OCI-LY1 (cell line): ENCODE measurements around the gene QPCT.

Experiments
- H2AFZ ChIP-seq: fragments of 200-600 bp; sonication (generic), shearing (Covaris generic); 2 replicates; pipeline ENCODE4 v1.6.0; 2014; ENCODE audit warnings: antibody characterized with exemption, mild to moderate bottlenecking, low read length
- H3F3A ChIP-seq: fragments of 200-600 bp; sonication (generic), shearing (Covaris generic); 2 replicates; pipeline ENCODE4 v1.6.0; 2014; ENCODE audit warnings: mild to moderate bottlenecking, antibody characterized with exemption, low read length, moderate library complexity; ENCODE audit not compliant: insufficient read depth
- H3K27ac ChIP-seq: fragments of 200-600 bp; sonication (generic); 2 replicates; pipeline ENCODE4 v1.5.1; 2014; ENCODE audit warnings: low read length, mixed run types, mild to moderate bottlenecking, low read depth; ENCODE audit not compliant: poor library complexity, severe bottlenecking
- H3K27me3 ChIP-seq: fragments of 200-600 bp; sonication (generic); 2 replicates; pipeline ENCODE4 v1.6.0; 2014; ENCODE audit warnings: antibody characterized with exemption, mild to moderate bottlenecking, low read length, moderate library complexity; ENCODE audit not compliant: insufficient read depth
- H3K36me3 ChIP-seq: fragments of 200-600 bp; sonication (generic); 2 replicates; pipeline ENCODE4 v1.6.1; 2014; ENCODE audit warnings: mild to moderate bottlenecking, antibody characterized with exemption, low read length, moderate library complexity, mixed read lengths; ENCODE audit not compliant: insufficient read depth
- H3K4me1 ChIP-seq: fragments of 200-600 bp; sonication (generic); 2 replicates; pipeline ENCODE4 v1.5.1; 2014; ENCODE audit warnings: mild to moderate bottlenecking, low read length, moderate library complexity; ENCODE audit not compliant: insufficient read depth, severe bottlenecking
- H3K4me2 ChIP-seq: fragments of 200-600 bp; sonication (generic), shearing (Covaris generic); 2 replicates; pipeline ENCODE4 v1.6.1; 2014; ENCODE audit warnings: low read length
- H3K4me3 ChIP-seq: fragments of 200-600 bp; sonication (generic); 2 replicates; pipeline ENCODE4 v1.5.1; 2014; ENCODE audit warnings: low read length, low read depth, mild to moderate bottlenecking, mixed read lengths; ENCODE audit not compliant: poor library complexity, severe bottlenecking
- H3K79me2 ChIP-seq: fragments of 200-600 bp; shearing (Covaris generic); 2 replicates; pipeline ENCODE4 v1.6.1; 2016; ENCODE audit warnings: mixed run types, low read length, mixed read lengths; ENCODE audit not compliant: insufficient read depth
- H3K9ac ChIP-seq: fragments of 200-600 bp; sonication (generic), shearing (Covaris generic); 2 replicates; pipeline ENCODE4 v1.6.1; 2014; ENCODE audit warnings: mild to moderate bottlenecking, low read length, mixed read lengths
- H3K9me2 ChIP-seq: fragments of 200-600 bp; sonication (generic), shearing (Covaris generic); 2 replicates; pipeline ENCODE4 v1.6.1; 2014; ENCODE audit warnings: low read depth, mild to moderate bottlenecking, low read length, mixed read lengths
- H3K9me3 ChIP-seq: fragments of 200-600 bp; shearing (Covaris generic); 2 replicates; pipeline ENCODE4 v1.6.1; 2014; ENCODE audit warnings: low read length, mixed read lengths
- H4K20me1 ChIP-seq: fragments of 200-600 bp; sonication (generic), shearing (Covaris generic); 2 replicates; pipeline ENCODE4 v1.6.0; 2016; ENCODE audit warnings: mild to moderate bottlenecking, low read length; ENCODE audit not compliant: insufficient read depth
- EZH2 ChIP-seq: fragments of 200-600 bp; sonication (generic), shearing (Covaris generic); IDR thresholded peaks from 2 replicates; pipeline ENCODE4 v1.8.0; 2017; ENCODE audit warnings: borderline replicate concordance, mixed run types, mild to moderate bottlenecking, antibody characterized with exemption, low read length, moderate library complexity, mixed read lengths
- TF ChIP-seq, protein P1 (sequence below): fragments of 200-600 bp; sonication (generic), shearing (Covaris generic); IDR thresholded peaks from 2 replicates; pipeline ENCODE4 v1.5.1; 2017; ENCODE audit warnings: mild to moderate bottlenecking, antibody characterized with exemption, low read length, moderate library complexity, mixed read lengths

Gene QPCT

DNA sequence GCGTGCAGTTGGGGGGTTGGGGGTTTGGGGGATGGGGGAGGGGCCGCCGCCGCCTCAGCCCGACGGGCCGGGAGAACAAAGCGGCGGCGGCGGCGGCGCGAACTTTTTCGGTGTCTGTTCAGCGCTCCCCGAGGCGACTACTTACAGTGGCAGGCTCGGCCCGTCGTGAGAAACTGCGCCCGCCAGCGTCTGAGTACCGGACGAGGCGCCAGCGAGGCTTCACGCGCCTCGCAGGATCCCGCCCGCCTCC is 20.0 kb upstream of the QPCT start:
- no peak overlapping the region for H3K4me2 ChIP-seq
- peaks cover 27% of the 10 kb centered on the region for H3K36me3 ChIP-seq
- H4K20me1 ChIP-seq: no peaks in the 10 kb centered on the region; the same call in 1 of the 2 replicates
- H3K27ac ChIP-seq: peak overlapping the region; percentile 84
- no peaks in the 10 kb centered on the region for H3K27me3 ChIP-seq
- H3K4me1 ChIP-seq: peaks cover 56% of the 10 kb centered on the region
- peak overlapping the region; percentile 100 for H3K4me3 ChIP-seq
- no peak overlapping the region for H2AFZ ChIP-seq
- peaks cover 46% of the 10 kb centered on the region for H3K79me2 ChIP-seq
- H3K9ac ChIP-seq: peak overlapping the region; percentile 99
- H3F3A ChIP-seq: no peaks in the 10 kb centered on the region
- TF ChIP-seq, protein P1, sequence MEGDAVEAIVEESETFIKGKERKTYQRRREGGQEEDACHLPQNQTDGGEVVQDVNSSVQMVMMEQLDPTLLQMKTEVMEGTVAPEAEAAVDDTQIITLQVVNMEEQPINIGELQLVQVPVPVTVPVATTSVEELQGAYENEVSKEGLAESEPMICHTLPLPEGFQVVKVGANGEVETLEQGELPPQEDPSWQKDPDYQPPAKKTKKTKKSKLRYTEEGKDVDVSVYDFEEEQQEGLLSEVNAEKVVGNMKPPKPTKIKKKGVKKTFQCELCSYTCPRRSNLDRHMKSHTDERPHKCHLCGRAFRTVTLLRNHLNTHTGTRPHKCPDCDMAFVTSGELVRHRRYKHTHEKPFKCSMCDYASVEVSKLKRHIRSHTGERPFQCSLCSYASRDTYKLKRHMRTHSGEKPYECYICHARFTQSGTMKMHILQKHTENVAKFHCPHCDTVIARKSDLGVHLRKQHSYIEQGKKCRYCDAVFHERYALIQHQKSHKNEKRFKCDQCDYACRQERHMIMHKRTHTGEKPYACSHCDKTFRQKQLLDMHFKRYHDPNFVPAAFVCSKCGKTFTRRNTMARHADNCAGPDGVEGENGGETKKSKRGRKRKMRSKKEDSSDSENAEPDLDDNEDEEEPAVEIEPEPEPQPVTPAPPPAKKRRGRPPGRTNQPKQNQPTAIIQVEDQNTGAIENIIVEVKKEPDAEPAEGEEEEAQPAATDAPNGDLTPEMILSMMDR: 0 out of 2 replicates have a peak, but pooled peaks have one; percentile 6
- TF ChIP-seq EZH2: no peak
- no peaks in the 10 kb centered on the region for H3K9me2 ChIP-seq
- no peaks in the 10 kb centered on the region for H3K9me3 ChIP-seq

DNA sequence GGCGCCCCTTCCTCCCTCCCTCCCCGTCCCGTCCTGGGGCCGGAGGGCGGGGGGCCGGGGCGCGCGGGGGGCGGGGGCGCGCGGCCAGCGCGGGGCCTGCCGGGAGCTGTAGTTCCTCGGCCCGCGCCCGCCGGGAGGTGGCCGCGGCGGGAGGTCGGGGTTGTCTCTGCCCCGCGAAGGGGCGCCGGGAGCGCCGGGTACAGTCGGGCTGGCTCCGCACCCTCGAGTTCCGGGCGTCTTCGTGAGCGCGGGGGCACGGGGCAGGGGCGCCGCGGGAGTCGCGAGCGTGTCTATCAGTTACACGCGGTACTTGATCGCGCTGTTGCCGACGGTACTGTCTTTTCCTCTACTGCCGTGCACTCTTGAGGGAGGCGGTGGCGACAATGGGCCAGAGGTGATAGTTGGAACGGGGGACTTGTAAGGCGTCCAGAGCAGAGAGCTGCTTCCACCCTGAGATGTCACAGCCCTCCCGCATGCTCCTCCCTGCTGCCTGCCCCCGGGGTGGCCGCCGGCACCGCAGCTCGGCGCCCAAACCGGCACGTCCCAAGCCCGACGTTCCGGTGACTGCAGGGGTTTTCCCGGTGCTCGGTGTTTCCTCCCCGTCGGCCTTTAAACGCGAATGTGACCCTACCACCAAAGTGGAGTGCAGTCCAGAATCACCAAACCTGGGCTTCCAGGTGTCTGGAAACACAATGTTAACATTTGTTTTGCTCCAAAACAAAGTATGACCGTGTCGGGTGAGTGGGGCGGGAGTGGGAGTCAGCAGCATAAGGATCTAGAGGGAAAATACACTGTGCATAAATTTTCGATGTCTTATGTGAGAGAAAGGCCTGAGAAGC is 19.4 kb upstream of the QPCT start, which contains the start of gene PRKD3:
TSS of gene PRKD3 (minus strand) at position 48 of the 839 bp plus-strand sequence. CDS start 8,309 bp downstream, outside the sequence.
- H3K27me3 ChIP-seq: no peaks in the 10 kb centered on the region
- H3K9me3 ChIP-seq: no peaks in the 10 kb centered on the region
- peaks cover 41% of the 10 kb centered on the region for H3K79me2 ChIP-seq
- no peaks in the 10 kb centered on the region for H3K9me2 ChIP-seq
- 0 out of 2 replicates have a peak within 1 kb of the TSS, but pooled peaks have one; percentile 16 for H2AFZ ChIP-seq
- H3K4me2 ChIP-seq: peak within 1 kb of the TSS; percentile 78
- H3K9ac ChIP-seq: peak within 1 kb of the TSS; percentile 99
- peaks cover 26% of the 10 kb centered on the region for H3K36me3 ChIP-seq
- peak within 1 kb of the TSS; percentile 84 for H3K27ac ChIP-seq
- H3K4me1 ChIP-seq: peaks cover 50% of the 10 kb centered on the region
- no peaks in the 10 kb centered on the region for H3F3A ChIP-seq
- peak within 1 kb of the TSS; percentile 100 for H3K4me3 ChIP-seq
- TF ChIP-seq, protein P1: no peak
- TF ChIP-seq EZH2: no peak
- no peaks in the 10 kb centered on the region; the same call in 1 of the 2 replicates for H4K20me1 ChIP-seq

DNA sequence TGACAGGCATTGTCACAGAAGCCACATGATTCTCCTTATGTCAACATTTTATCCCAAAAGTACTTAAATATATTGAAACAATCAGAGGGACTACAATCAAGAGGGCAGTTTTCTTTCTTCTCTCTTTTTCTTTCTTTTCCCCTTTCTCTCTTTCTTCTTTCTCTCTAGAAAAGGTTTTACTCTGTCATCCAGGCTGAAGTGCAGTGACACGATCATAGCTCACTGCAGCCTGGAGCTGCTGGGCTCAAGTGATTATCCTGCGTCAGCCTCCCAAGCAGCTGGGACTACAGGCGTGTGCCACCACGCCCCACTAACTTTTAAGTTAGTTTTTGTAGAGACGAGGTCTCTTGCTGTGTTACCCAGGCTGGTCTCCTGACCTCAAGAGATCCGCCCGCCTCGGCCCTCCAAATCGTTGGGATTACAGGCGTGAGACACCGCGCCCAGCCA is 18.8 kb upstream of the QPCT start:
- Histone ChIP-seq H3K4me2 (peak overlapping the region; percentile 60), H3K36me3 (peaks cover 23% of the 10 kb centered on the region), H3K9ac (peak overlapping the region; percentile 74; the same call in 1 of the 2 replicates), H4K20me1 (no peaks in the 10 kb centered on the region; the same call in 1 of the 2 replicates), H3K9me3 (no peaks in the 10 kb centered on the region), H3F3A (no peaks in the 10 kb centered on the region), H3K27me3 (no peaks in the 10 kb centered on the region), H2AFZ (no peak overlapping the region), H3K4me1 (peaks cover 44% of the 10 kb centered on the region), H3K9me2 (no peaks in the 10 kb centered on the region), H3K4me3 (peak overlapping the region; percentile 100), H3K79me2 (peaks cover 35% of the 10 kb centered on the region), H3K27ac (peak overlapping the region; percentile 26)
- TF ChIP-seq, protein P1: no peak
- no peak for TF ChIP-seq EZH2
